GM12878 (cell line): ENCODE results near the gene NPHP3. TPM values are rescaled to one million over a fixed set of nuclear protein-coding genes. Genes with fewer than 3 reads are reported as not detected.
A peak's percentile ranks its signal among the peaks of the same experiment; 100 is the strongest.

Experiments used
- DPF2 ChIP-seq: fragments of 450-650 bp; IDR thresholded peaks from 2 replicates; pipeline ENCODE4 v1.6.1; 2017; ENCODE audit warnings: mild to moderate bottlenecking
- FOXK2 ChIP-seq: fragments of 450-650 bp; IDR thresholded peaks from 2 replicates; pipeline ENCODE4 v1.6.1; 2017; ENCODE audit warnings: mild to moderate bottlenecking, moderate library complexity
- HDGF ChIP-seq: fragments of 450-650 bp; IDR thresholded peaks from 2 replicates; pipeline ENCODE4 v1.6.1; 2016; ENCODE audit warnings: antibody characterized with exemption
- IRF5 ChIP-seq: fragments of 450-650 bp; IDR thresholded peaks from 2 replicates; pipeline ENCODE4 v1.6.1; 2017; ENCODE audit warnings: borderline replicate concordance
- MEF2A ChIP-seq: IDR thresholded peaks from 2 replicates; pipeline ENCODE4 v1.6.1; 2011; ENCODE audit warnings: low read depth, mild to moderate bottlenecking, low read length, moderate library complexity; ENCODE audit not compliant: insufficient read depth
- MTA2 ChIP-seq: fragments of 450-650 bp; IDR thresholded peaks from 2 replicates; pipeline ENCODE4 v1.6.1; 2016; ENCODE audit warnings: low read depth, mild to moderate bottlenecking, moderate library complexity
- MTA3 ChIP-seq: IDR thresholded peaks from 2 replicates; pipeline ENCODE4 v1.6.1; 2012; ENCODE audit warnings: low read length, inconsistent platforms, borderline replicate concordance
- MYB ChIP-seq: fragments of 150-350 bp; IDR thresholded peaks from 2 replicates; pipeline ENCODE4 v1.6.1; 2014; ENCODE audit warnings: mild to moderate bottlenecking, low read depth, low read length, borderline replicate concordance
- NRF1 ChIP-seq: conservative IDR thresholded peaks from 2 replicates; pipeline ENCODE4 v1.6.1; 2011; ENCODE audit warnings: mild to moderate bottlenecking, low read depth, low read length, improper control_type of control experiment
- POU2F2 ChIP-seq: IDR thresholded peaks from 3 replicates; pipeline ENCODE4 v1.6.1; 2011; ENCODE audit warnings: low read depth, mild to moderate bottlenecking, low read length, borderline replicate concordance
- RFX5 ChIP-seq: IDR thresholded peaks from 2 replicates; pipeline ENCODE4 v1.6.1; 2011; ENCODE audit warnings: low read depth, low read length, improper control_type of control experiment
- SKIL ChIP-seq: fragments of 450-650 bp; IDR thresholded peaks from 2 replicates; pipeline ENCODE4 v1.6.1; 2017; ENCODE audit warnings: mild to moderate bottlenecking, low read depth, inconsistent platforms; ENCODE audit not compliant: poor library complexity, severe bottlenecking
- SMAD5 ChIP-seq: IDR thresholded peaks from 2 replicates; pipeline ENCODE4 v1.6.1; 2016; ENCODE audit warnings: antibody characterized with exemption, low read depth
- SMARCA5 ChIP-seq: fragments of 450-650 bp; IDR thresholded peaks from 2 replicates; pipeline ENCODE4 v1.6.1; 2017; ENCODE audit warnings: mild to moderate bottlenecking
- SP1 ChIP-seq: IDR thresholded peaks from one replicate; pipeline ENCODE4 v1.6.1; 2011; ENCODE audit warnings: low read depth, low read length
- USF1 ChIP-seq: IDR thresholded peaks from 2 replicates; pipeline ENCODE4 v1.6.1; 2011; ENCODE audit warnings: borderline replicate concordance, low read depth, mild to moderate bottlenecking, moderate library complexity, mixed read lengths, low read length; ENCODE audit not compliant: insufficient read depth; ENCODE audit errors: extremely low read length
- YBX1 ChIP-seq: fragments of 450-650 bp; IDR thresholded peaks from 2 replicates; pipeline ENCODE4 v1.6.1; 2016; ENCODE audit warnings: antibody characterized with exemption
- ZBED1 ChIP-seq: IDR thresholded peaks from 2 replicates; pipeline ENCODE4 v1.6.1; 2016; ENCODE audit warnings: borderline replicate concordance
- ZNF207 ChIP-seq: fragments of 450-650 bp; IDR thresholded peaks from 2 replicates; pipeline ENCODE4 v1.6.1; 2014; ENCODE audit warnings: antibody characterized with exemption, mild to moderate bottlenecking, borderline replicate concordance
- ZNF622 ChIP-seq: fragments of 450-650 bp; IDR thresholded peaks from 2 replicates; pipeline ENCODE4 v1.6.1; 2017; ENCODE audit warnings: mild to moderate bottlenecking, inconsistent platforms
- polyA plus RNA-seq, 11 experiments: library from polyadenylated mRNA; depleted of rRNA in 4 of 11; unstranded in 6 of 11; stranded (reverse) in 5 of 11; fragments of >200 nt; fragmentation: Nextera tagmentation in 4 of 11; fragmentation: Illumina TruSeq in 1 of 11; extraction: Ambion mirVana in 4 of 11; extraction: Trizol in 1 of 11; gene quantifications; 1 replicate in 1 of 11; 2 replicates in 10 of 11; pipeline versions ENCODE4 v1.2.1 to v1.2.3, GENCODE V29; 2011 to 2016; ENCODE audit warnings: inconsistent platforms in 2 of 11, missing spikeins in 2 of 11, low read depth in 1 of 11
- total RNA-seq, 4 experiments: library from RNA; depleted of rRNA in 3 of 4; stranded (reverse); fragments of >200 nt in 3 of 4; fragmentation: Illumina TruSeq in 1 of 4; extraction: Trizol in 1 of 4; gene quantifications; 2 replicates each; pipeline versions ENCODE4 v1.2.1 to v1.2.3, GENCODE V29; 2013 to 2021
- TF ChIP-seq, protein P1 (sequence below): IDR thresholded peaks from 2 replicates; pipeline ENCODE4 v1.6.1; 2011; ENCODE audit warnings: mild to moderate bottlenecking, low read depth, low read length, moderate library complexity; ENCODE audit not compliant: insufficient replicate concordance
- TF ChIP-seq, protein P2 (sequence below): fragments of 450-650 bp; IDR thresholded peaks from 2 replicates; pipeline ENCODE4 v1.6.1; 2016; ENCODE audit warnings: mild to moderate bottlenecking
- TF ChIP-seq, protein P3 (sequence below): IDR thresholded peaks from 2 replicates; pipeline ENCODE4 v1.6.1; 2012; ENCODE audit warnings: low read length, inconsistent platforms

The NPHP3 gene
- total and polyA plus RNA-seq, 10 of the 15 experiments (the other 5 are each of a cell fraction or from before 2014, with no cell fraction given), result 0.84 to 11.7 (median 2.9) TPM

DNA sequence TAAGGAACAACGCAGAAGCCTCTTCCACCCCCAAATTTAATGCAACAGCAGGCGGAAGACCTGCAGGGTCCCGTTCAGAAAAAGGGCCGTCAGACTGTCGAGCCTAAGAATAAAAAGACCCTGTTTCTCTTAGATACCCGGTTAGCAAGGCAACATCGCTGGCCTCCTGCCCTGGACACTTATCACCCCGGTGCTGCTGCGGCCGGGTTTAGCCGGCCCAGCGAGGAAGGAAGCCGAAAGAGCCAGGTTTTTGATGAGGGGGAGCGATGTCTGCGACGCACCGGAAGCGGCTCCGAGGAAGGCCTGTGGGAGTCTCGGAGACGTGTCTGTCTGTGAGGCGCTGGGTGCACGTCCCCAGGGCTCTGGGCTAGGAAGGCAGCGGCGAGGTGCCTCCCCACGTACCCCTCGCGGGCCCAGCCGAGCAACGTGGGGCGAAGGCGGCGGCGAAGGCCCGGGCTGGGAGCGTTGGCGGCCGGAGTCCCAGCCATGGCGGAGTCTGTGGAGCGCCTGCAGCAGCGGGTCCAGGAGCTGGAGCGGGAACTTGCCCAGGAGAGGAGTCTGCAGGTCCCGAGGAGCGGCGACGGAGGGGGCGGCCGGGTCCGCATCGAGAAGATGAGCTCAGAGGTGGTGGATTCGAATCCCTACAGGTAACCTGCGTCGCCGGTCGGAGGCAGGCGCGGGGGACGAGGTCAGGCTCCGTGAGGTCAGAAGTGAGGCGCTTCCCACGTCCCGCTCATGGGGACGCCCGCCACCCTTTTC, 62.0 kb downstream of the NPHP3 start, which contains the start of gene UBA5 (continued):
- TF ChIP-seq SMARCA5, result 0 out of 2 replicates have a peak, but pooled peaks have one; percentile 24
- TF ChIP-seq ZNF207, result peak; percentile 80; the same call in 1 of the 2 replicates
- no peak for TF ChIP-seq FOXK2
- no peak for TF ChIP-seq RFX5
- no peak for TF ChIP-seq MTA2
- TF ChIP-seq SP1, result no peak
- no peak; the same call in 1 of the 2 replicates for TF ChIP-seq IRF5
- TF ChIP-seq MYB, result no peak
- no peak for TF ChIP-seq POU2F2
- TF ChIP-seq SMAD5, result peak; percentile 62; the same call in 1 of the 2 replicates
- TF ChIP-seq MTA3, result no peak
- TF ChIP-seq ZNF622, result no peak
- peak; percentile 47; the same call in 1 of the 2 replicates for TF ChIP-seq DPF2
- TF ChIP-seq, protein P1, sequence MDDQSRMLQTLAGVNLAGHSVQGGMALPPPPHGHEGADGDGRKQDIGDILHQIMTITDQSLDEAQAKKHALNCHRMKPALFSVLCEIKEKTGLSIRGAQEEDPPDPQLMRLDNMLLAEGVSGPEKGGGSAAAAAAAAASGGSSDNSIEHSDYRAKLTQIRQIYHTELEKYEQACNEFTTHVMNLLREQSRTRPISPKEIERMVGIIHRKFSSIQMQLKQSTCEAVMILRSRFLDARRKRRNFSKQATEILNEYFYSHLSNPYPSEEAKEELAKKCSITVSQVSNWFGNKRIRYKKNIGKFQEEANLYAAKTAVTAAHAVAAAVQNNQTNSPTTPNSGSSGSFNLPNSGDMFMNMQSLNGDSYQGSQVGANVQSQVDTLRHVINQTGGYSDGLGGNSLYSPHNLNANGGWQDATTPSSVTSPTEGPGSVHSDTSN, result no peak
- TF ChIP-seq, protein P2, sequence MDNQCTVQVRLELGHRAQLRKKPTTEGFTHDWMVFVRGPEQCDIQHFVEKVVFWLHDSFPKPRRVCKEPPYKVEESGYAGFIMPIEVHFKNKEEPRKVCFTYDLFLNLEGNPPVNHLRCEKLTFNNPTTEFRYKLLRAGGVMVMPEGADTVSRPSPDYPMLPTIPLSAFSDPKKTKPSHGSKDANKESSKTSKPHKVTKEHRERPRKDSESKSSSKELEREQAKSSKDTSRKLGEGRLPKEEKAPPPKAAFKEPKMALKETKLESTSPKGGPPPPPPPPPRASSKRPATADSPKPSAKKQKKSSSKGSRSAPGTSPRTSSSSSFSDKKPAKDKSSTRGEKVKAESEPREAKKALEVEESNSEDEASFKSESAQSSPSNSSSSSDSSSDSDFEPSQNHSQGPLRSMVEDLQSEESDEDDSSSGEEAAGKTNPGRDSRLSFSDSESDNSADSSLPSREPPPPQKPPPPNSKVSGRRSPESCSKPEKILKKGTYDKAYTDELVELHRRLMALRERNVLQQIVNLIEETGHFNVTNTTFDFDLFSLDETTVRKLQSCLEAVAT, result 0 out of 2 replicates have a peak, but pooled peaks have one; percentile 33
- TF ChIP-seq YBX1, result no peak
- no peak for TF ChIP-seq MEF2A
- TF ChIP-seq SKIL, result peak; percentile 35
- no peak for TF ChIP-seq NRF1
- TF ChIP-seq ZBED1, result 0 out of 2 replicates have a peak, but pooled peaks have one; percentile 36
- TF ChIP-seq, protein P3, sequence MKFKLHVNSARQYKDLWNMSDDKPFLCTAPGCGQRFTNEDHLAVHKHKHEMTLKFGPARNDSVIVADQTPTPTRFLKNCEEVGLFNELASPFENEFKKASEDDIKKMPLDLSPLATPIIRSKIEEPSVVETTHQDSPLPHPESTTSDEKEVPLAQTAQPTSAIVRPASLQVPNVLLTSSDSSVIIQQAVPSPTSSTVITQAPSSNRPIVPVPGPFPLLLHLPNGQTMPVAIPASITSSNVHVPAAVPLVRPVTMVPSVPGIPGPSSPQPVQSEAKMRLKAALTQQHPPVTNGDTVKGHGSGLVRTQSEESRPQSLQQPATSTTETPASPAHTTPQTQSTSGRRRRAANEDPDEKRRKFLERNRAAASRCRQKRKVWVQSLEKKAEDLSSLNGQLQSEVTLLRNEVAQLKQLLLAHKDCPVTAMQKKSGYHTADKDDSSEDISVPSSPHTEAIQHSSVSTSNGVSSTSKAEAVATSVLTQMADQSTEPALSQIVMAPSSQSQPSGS, result no peak
- no peak for TF ChIP-seq HDGF
- no peak for TF ChIP-seq USF1
